HepG2 (cell line): ENCODE measurements around the gene P2RY11. TPM values are rescaled to one million over a fixed set of nuclear protein-coding genes. Genes with fewer than 3 reads are reported as not detected.

Source experiments
- ATAC-seq: fragments of 200-7000 bp; cut with Tn5 transposase; 3 replicates; pipeline ENCODE4 v1.9.1; 2020; ENCODE audit warnings: mild to moderate bottlenecking, moderate library complexity
- BruUV-seq: library from RNA; stranded (reverse); fragments of 400-500 nt; replicated peaks from 2 replicates; lab custom pipeline; 2021; lab: Mats Ljungman, UMichigan
- CTCF ChIA-PET: fragments of 300-600 bp; formaldehyde crosslinking; extraction: SDS; loops from one replicate; lab custom pipeline; 2021; ENCODE audit warnings: low total read pairs, inconsistent platforms, low intra/inter-chr PET ratio; lab: Yijun Ruan, JAX
- POLR2A ChIA-PET: fragments of 350-600 bp; sonication (Branson Sonifier 250); formaldehyde crosslinking; loops from one replicate; lab custom pipeline; 2020; ENCODE audit warnings: antibody characterized with exemption, inconsistent platforms; lab: Yijun Ruan, JAX
- DNase-seq: peaks from one replicate; pipeline ENCODE4 v3.0.0-alpha.2; 2015; ENCODE audit warnings: low spot score
- FAIRE-seq: peaks from 3 replicates; lab custom pipeline; 2011; peaks lifted over from hg19 to GRCh38; lab: Jason Lieb, UNC
- H2AFZ ChIP-seq: one replicate; pipeline ENCODE4 v1.6.1; 2011; ENCODE audit warnings: low read length, inconsistent platforms
- H3K27ac ChIP-seq: fragments of 300-600 bp; 3 replicates; pipeline ENCODE4 v1.8.0; 2011; ENCODE audit warnings: mixed run types, mild to moderate bottlenecking, mixed read lengths, low read length, inconsistent platforms; ENCODE audit not compliant: insufficient read depth; ENCODE audit errors: extremely low read length
- H3K27me3 ChIP-seq, 2 experiments: fragments of 200-600 bp in 1 of 2; 2 replicates in 1 of 2; 3 replicates in 1 of 2; pipeline versions ENCODE4 v1.6.0 to v1.8.0; 2011; ENCODE audit warnings: low read length in 2 of 2, mild to moderate bottlenecking in 2 of 2, moderate library complexity in 2 of 2, inconsistent platforms in 1 of 2; ENCODE audit not compliant: insufficient read depth in 2 of 2, control insufficient read depth in 1 of 2
- H3K36me3 ChIP-seq, 2 experiments: fragments of 200-600 bp in 1 of 2; replicated peaks in 1 of 2; 2 replicates in 1 of 2; 3 replicates in 1 of 2; pipeline versions ENCODE4 v1.5.1 to v1.8.0; 2011; ENCODE audit warnings: low read length in 2 of 2, inconsistent platforms in 1 of 2; ENCODE audit not compliant: insufficient read depth in 2 of 2, control insufficient read depth in 1 of 2
- H3K4me1 ChIP-seq: 2 replicates; pipeline ENCODE4 v1.5.1; 2012; ENCODE audit warnings: low read length, inconsistent platforms; ENCODE audit not compliant: insufficient read depth
- H3K4me2 ChIP-seq: 2 replicates; pipeline ENCODE4 v1.6.0; 2011; ENCODE audit warnings: low read depth, low read length, inconsistent platforms
- H3K4me3 ChIP-seq, 3 experiments: fragments of 200-600 bp in 1 of 3; sonication (generic), shearing (Covaris generic) in 1 of 3; replicated peaks in 1 of 3; 2 replicates each; pipeline ENCODE4 v1.5.1; 2011 to 2016; ENCODE audit warnings: low read length in 3 of 3, inconsistent platforms in 2 of 3, low read depth in 2 of 3, mild to moderate bottlenecking in 2 of 3, control low read depth in 1 of 3, mixed read lengths in 1 of 3; ENCODE audit not compliant: insufficient read depth in 1 of 3
- H3K79me2 ChIP-seq: one replicate; pipeline ENCODE4 v1.6.1; 2011; ENCODE audit warnings: low read length, inconsistent platforms; ENCODE audit not compliant: insufficient read depth
- H3K9ac ChIP-seq: 2 replicates; pipeline ENCODE4 v1.6.0; 2011; ENCODE audit warnings: mild to moderate bottlenecking, low read depth, low read length, inconsistent platforms; ENCODE audit not compliant: insufficient read depth
- H3K9me3 ChIP-seq: 2 replicates; pipeline ENCODE4 v1.5.1; 2012; ENCODE audit warnings: mild to moderate bottlenecking, low read length
- H4K20me1 ChIP-seq: 2 replicates; pipeline ENCODE4 v1.6.0; 2011; ENCODE audit warnings: inconsistent platforms, mild to moderate bottlenecking, low read length, moderate library complexity; ENCODE audit not compliant: insufficient read depth
- CBX5 ChIP-seq: sonication (generic); formaldehyde crosslinking; IDR thresholded peaks from 2 replicates; pipeline ENCODE4 v1.4.0; 2020; ENCODE audit warnings: missing genetic modification reagents, borderline replicate concordance
- FOXC1 ChIP-seq: sonication (generic); formaldehyde crosslinking; IDR thresholded peaks from 2 replicates; pipeline ENCODE4 v1.8.0; 2022; ENCODE audit warnings: mild to moderate bottlenecking, missing genetic modification reagents, borderline replicate concordance
- GLI4 ChIP-seq: sonication (generic); formaldehyde crosslinking; IDR thresholded peaks from 2 replicates; pipeline ENCODE4 v1.5.1; 2020; ENCODE audit warnings: missing genetic modification reagents, mild to moderate bottlenecking, moderate library complexity, borderline replicate concordance
- POLR2A ChIP-seq, 2 experiments: IDR thresholded peaks; 2 replicates each; pipeline ENCODE4 v1.6.1; 2011; ENCODE audit warnings: low read depth in 2 of 2, low read length in 2 of 2, mild to moderate bottlenecking in 1 of 2, moderate library complexity in 1 of 2; ENCODE audit not compliant: insufficient read depth in 1 of 2
- RBFOX2 ChIP-seq: fragments of 200-400 bp; formaldehyde crosslinking; IDR thresholded peaks from 2 replicates; pipeline ENCODE4 v1.6.1; 2017; ENCODE audit warnings: low read depth, mild to moderate bottlenecking, low read length
- ZBTB10 ChIP-seq: sonication (generic); formaldehyde crosslinking; IDR thresholded peaks from 2 replicates; pipeline ENCODE4 v1.4.0; 2020; ENCODE audit warnings: missing genetic modification reagents, borderline replicate concordance
- ZNF605 ChIP-seq: sonication (generic); formaldehyde crosslinking; IDR thresholded peaks from 2 replicates; pipeline ENCODE4 v1.8.0; 2022; ENCODE audit warnings: mild to moderate bottlenecking, missing genetic modification reagents
- ZSCAN20 ChIP-seq: sonication (generic); formaldehyde crosslinking; IDR thresholded peaks from 2 replicates; pipeline ENCODE4 v1.4.0; 2020; ENCODE audit warnings: missing genetic modification reagents, mild to moderate bottlenecking, borderline replicate concordance
- WGBS: methylation state at CpG from one replicate; pipeline ENCODE4 v1.1.6; 2017; ENCODE audit warnings: low lambda C conversion rate; 5-methylcytosine and 5-hydroxymethylcytosine counted together
- in situ Hi-C: cut with HindIII; loops from 2 replicates; pipeline ENCODE4 v1.10.0; 2017; ENCODE audit warnings: low pct_unique_long_range_greater_than_20kb; ENCODE audit not compliant: extremely low pct_ligation_motif_present
- intact Hi-C: fragments of 100-400 bp; cut with micrococcal nuclease; formaldehyde crosslinking; loops from one replicate; pipeline ENCODE4 v1.10.0; 2022; ENCODE audit not compliant: unreplicated experiment
- polyA plus RNA-seq, 8 experiments: library from polyadenylated mRNA; depleted of rRNA in 3 of 8; stranded (reverse) in 7 of 8; unstranded in 1 of 8; fragments of >200 nt; fragmentation: Illumina TruSeq in 4 of 8; extraction: Trizol in 4 of 8; gene quantifications; 2 replicates each; pipeline versions ENCODE4 v1.2.1 to v1.2.3, GENCODE V29; 2011 to 2016; ENCODE audit warnings: low read depth in 4 of 8, missing spikeins in 1 of 8, mixed read lengths in 1 of 8; ENCODE audit not compliant: insufficient read depth in 1 of 8
- total RNA-seq, 5 experiments: library from RNA; depleted of rRNA; stranded (reverse); fragments of >200 nt; fragmentation: Illumina TruSeq; extraction: Trizol; gene quantifications; 2 replicates each; pipeline ENCODE4 v1.2.3, GENCODE V29; 2016; ENCODE audit warnings: low read depth in 1 of 5
- TF ChIP-seq, protein P1 (sequence below): sonication (generic); formaldehyde crosslinking; IDR thresholded peaks from 2 replicates; pipeline ENCODE4 v1.4.0; 2020; ENCODE audit warnings: missing genetic modification reagents
- TF ChIP-seq, protein P2 (sequence below): IDR thresholded peaks from 2 replicates; pipeline ENCODE4 v1.6.1; 2012; ENCODE audit warnings: inconsistent platforms
- TF ChIP-seq, protein P3 (sequence below): sonication (generic); formaldehyde crosslinking; IDR thresholded peaks from 2 replicates; pipeline ENCODE4 v1.4.0; 2020; ENCODE audit warnings: missing genetic modification reagents

Gene P2RY11
- total and polyA plus RNA-seq, 2 of the 13 experiments (the other 11 are each of a cell fraction or from before 2014, with no cell fraction given): 4.0 to 7.8 TPM

GRCh38 chr19:10116866-10117616 lies 5.5 kb downstream of the P2RY11 start:
- peaks cover 13% of the 10 kb centered on the region; the same call in 1 of the 2 replicates for H4K20me1 ChIP-seq
- H3K4me1 ChIP-seq: peaks cover 24% of the 10 kb centered on the region
- H3K27ac ChIP-seq: no peak overlapping the region
- no peak overlapping the region for H3K4me3 ChIP-seq
- no peak overlapping the region for H2AFZ ChIP-seq
- ChIA-PET CTCF (no interaction called here), POLR2A (interaction anchor here (0.6 to 1.1 kb wide), 2 partner anchors 18 to 109 kb away, joined by 3 read pairs; no protein-coding TSS in a partner anchor)
- no peaks in the 10 kb centered on the region for H3K9me3 ChIP-seq
- ATAC-seq (no peak), FAIRE-seq (no peak), DNase-seq (no peak)
- intact Hi-C loops (no loop called here), in situ Hi-C loops (no loop called here)
- H3K4me2 ChIP-seq: no peak overlapping the region
- no peaks in the 10 kb centered on the region; a peak in 1 of 5 replicates for H3K27me3 ChIP-seq
- H3K79me2 ChIP-seq: peaks cover 14% of the 10 kb centered on the region
- no TSS peak for BruUV-seq
- 0 out of 2 replicates have a peak overlapping the region, but pooled peaks have one; percentile 3 for H3K9ac ChIP-seq
- 100% methylated on average over 8 of the region's 21 CpGs for WGBS
- TF ChIP-seq RBFOX2 (peak; percentile 17; the same call in 1 of the 2 replicates), FOXC1 (CRISPR knock-in tag) (no peak), POLR2A (IDR thresholded peaks at IDR 0.05; ENCODE audit: insufficient read depth in 1 of 2, low read depth in 2 of 2, low read length in 2 of 2) (peak in 1 of 2 experiments; percentile 17; a peak in 1 of 4 replicates)
- peaks cover 18 to 35% of the 10 kb centered on the region in 2 experiments for H3K36me3 ChIP-seq

- ATAC-seq: no peak; the same call in 1 of the 3 replicates
- Histone ChIP-seq H2AFZ (no peak overlapping the region), H3K4me3 (peak overlapping the region; percentile 94 to 100 (median 97)), H4K20me1 (0 out of 2 replicates have a peak, but pooled peaks cover 4% of the 10 kb centered on the region), H3K9ac (peak overlapping the region; percentile 93), H3K4me1 (peaks cover 8% of the 10 kb centered on the region; the same call in 1 of the 2 replicates), H3K9me3 (no peaks in the 10 kb centered on the region), H3K79me2 (peaks cover 14% of the 10 kb centered on the region), H3K27me3 (no peaks in the 10 kb centered on the region; a peak in 1 of 5 replicates), H3K27ac (peak overlapping the region; percentile 64), H3K4me2 (peak overlapping the region; percentile 93), H3K36me3 (peaks cover 18 to 35% of the 10 kb centered on the region in 2 experiments)
- POLR2A ChIA-PET: no interaction called here
- FAIRE-seq: no peak
- no TSS peak for BruUV-seq
- in situ Hi-C loops: no loop called here
- CTCF ChIA-PET: no interaction called here
- WGBS: 26% methylated on average over 5 of the region's 12 CpGs
- DNase-seq: no peak
- intact Hi-C loops: no loop called here
- TF ChIP-seq ZNF605 (CRISPR knock-in tag) (no peak), CBX5 (CRISPR knock-in tag) (no peak), GLI4 (CRISPR knock-in tag) (no peak), ZSCAN20 (CRISPR knock-in tag) (no peak), ZBTB10 (CRISPR knock-in tag) (no peak)
- TF ChIP-seq, protein P1, sequence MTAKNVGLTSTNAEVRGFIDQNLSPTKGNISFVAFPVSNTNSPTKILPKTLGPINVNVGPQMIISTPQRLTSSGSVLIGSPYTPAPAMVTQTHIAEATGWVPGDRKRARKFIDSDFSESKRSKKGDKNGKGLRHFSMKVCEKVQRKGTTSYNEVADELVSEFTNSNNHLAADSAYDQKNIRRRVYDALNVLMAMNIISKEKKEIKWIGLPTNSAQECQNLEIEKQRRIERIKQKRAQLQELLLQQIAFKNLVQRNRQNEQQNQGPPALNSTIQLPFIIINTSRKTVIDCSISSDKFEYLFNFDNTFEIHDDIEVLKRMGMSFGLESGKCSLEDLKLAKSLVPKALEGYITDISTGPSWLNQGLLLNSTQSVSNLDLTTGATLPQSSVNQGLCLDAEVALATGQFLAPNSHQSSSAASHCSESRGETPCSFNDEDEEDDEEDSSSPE: no peak
- TF ChIP-seq, protein P2, sequence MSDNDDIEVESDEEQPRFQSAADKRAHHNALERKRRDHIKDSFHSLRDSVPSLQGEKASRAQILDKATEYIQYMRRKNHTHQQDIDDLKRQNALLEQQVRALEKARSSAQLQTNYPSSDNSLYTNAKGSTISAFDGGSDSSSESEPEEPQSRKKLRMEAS: no peak
- TF ChIP-seq, protein P3, sequence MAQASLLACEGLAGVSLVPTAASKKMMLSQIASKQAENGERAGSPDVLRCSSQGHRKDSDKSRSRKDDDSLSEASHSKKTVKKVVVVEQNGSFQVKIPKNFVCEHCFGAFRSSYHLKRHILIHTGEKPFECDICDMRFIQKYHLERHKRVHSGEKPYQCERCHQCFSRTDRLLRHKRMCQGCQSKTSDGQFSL: no peak
Measured at GRCh38 chr19:10118960-10119359, 7.5 kb downstream of the P2RY11 start.
